GM18909 (cell line): Measurements from ENCODE around the gene ZFYVE26.
"Not testable (repeated sequence)": the region's sequence is repeated elsewhere in the genome, so short reads cannot be mapped to it uniquely, and the experiment has no call there.

Experiments used
- ATAC-seq: cut with Tn5 transposase; IDR thresholded peaks from one replicate; pipeline ENCODE4 v1.9.1; 2021; ENCODE audit warnings: mild to moderate bottlenecking; ENCODE audit not compliant: unreplicated experiment, poor library complexity

The ZFYVE26 gene

DNA sequence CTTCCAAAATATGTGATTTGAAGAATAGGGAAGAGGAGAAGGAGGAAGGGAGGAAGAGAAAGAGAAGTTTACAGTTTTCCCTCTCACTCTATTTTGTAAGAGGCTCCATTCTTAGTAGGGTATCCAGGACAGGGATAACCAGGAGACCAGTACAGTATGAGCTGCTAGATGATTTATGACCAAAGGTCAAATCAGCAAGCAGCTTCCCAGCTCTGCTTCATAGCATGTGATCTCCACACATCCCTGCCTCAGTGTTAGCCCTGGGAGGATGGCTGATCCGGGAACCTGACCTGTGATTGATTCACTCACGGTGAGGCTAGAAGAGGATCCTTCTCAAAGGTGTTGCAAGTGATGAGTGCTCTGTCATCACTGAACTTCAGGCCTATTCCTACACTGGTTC lies 98.1 kb downstream of the ZFYVE26 start:
- no peak for ATAC-seq

DNA sequence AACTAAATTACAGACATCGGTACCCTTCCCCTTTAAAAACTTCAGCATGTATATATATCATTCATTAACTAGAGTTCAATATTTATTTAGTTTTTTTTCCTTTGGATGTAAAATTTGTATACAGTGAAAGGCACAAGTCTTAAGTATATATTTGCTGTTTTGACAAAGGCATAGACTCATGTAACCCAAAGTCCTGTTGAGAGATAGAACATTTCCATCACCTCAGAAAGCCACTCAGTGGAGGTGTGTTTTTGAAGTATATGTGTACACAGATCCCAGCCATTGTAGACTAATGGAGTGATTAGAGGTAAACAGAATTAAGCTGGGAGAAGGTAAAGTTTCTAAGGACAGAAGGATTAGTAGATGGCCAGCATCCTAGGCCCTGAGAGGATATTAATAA lies 99.3 kb downstream of the ZFYVE26 start:
- no peak for ATAC-seq

- ATAC-seq: no peak
These were observed 106.2 kb downstream of the ZFYVE26 start for GRCh38 chr14:67710209-67710608.

DNA sequence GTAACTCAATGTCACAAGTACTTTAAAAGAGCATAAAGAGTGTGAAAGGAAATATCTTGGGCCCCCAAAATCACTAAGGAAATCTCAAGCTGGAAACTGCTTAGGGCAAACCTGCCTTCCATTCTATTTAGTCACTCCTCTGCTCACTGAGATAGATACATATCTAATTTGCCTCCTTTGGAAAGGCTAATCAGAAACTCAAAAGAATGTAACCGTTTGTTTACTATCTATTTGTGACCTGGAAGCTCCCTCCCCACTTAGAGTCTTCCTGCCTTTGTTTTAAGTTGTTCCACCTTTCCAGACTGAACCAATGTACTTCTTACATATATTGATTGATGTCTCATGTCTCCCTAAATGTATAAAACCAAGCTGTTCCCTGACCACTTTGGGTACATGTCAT lies 106.6 kb downstream of the ZFYVE26 start:
- ATAC-seq: not testable (repeated sequence)

DNA sequence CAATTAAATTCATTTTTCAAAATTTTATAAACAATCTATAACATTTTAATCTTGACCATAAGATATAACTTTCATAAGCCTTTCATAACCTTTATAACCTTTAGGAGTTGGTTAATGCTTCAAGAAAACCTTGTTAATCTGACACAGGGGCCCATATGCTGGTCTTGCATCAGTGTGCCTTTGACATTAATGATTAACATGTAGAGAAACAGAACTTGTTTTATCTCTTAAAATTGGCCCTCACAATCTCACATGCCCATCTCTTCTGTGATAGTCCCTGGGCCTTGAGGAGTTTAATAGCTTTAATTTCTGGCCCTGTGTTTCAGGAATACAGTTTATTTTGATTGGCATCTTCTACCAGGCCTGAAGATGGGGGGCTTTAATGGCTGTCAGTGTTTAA lies 107.0 kb downstream of the ZFYVE26 start:
- ATAC-seq: not testable (repeated sequence)

DNA sequence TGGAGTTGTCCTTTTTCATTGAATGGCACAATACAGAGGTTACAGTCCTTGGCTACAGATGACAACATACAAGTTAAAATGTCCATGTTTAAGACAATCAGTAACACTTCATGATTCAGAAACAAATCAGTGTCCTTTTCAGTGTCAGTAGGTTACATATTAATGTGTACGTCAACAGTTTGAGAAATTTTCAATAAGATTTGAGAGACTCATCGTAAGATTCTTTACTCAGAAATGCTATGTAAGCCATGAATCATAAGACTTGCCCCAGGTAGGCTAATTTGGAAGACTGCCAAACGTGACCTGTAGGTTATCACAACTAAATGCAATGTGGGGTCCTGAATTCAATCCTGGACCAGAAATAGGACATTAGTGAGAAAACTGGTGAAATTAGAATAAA lies 111.2 kb downstream of the ZFYVE26 start:
- ATAC-seq: no peak

GRCh38 chr14:67704484-67705089 lies 111.8 kb downstream of the ZFYVE26 start:
- ATAC-seq: no peak

GRCh38 chr14:67703997-67704396 lies 112.4 kb downstream of the ZFYVE26 start:
- no peak for ATAC-seq

DNA sequence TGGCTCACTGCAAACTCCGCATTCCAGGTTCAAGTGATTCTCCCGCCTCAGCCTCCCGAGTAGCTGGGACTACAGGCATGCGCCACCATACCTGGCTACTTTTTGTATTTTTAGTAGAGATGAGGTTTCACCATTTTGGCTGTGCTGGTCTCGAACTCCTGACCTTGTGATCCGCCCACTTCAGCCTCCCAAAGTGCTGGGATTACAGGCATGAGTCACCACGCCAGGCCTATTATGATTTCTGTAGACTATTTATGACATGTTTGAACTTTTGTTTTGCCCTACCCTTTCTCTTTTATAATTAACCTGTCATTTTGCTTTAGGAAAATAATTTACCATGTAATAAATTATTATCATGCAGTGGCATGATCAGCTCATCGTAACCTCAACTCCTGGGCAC lies 114.9 kb downstream of the ZFYVE26 start, which contains the start of gene RDH12:
Gene RDH12 (plus strand): TSS at position 395 of the 400 bp plus-strand sequence. CDS start 20,757 bp downstream, outside the sequence.
- not testable (repeated sequence) for ATAC-seq

DNA sequence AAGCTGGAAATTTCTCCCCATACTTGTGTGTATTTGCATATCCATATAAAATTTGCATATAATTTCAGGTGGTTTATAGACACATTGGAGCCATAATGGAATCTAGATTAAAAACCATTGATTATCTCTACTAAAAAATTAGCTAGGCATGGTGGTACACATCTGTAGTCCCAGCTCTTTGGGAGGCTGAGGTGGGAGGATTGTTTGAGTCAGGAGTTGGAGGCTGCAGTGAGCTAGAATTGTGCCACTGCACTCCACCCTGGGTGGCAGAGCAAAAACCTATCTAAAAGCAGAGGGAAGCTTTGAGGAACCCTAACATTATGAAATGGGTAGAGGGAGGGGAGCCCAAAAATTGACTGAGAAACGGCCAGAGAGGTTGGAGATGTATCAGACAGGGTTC lies 118.2 kb downstream of the ZFYVE26 start:
- no peak for ATAC-seq

DNA sequence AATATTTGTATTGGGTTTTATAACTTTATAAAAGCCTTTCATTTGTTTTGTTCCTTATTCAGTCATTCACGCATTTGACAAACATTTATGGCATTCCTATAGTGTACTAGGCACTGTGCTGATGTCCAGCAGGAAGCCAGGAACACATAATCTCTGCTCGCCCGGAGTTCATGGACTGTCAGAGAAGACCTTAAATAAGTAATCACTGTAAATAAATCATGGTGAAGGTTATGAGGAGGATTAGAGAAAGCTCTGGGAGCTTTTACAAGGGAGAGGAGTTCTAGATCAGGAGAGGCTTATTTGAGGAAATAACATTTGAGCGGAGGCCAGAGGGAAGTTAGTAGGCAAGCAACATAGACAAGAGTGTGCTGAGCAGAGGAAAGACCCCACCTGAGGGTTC lies 119.4 kb downstream of the ZFYVE26 start:
- no peak for ATAC-seq
